GM13977 (cell line): ENCODE measurements around the gene CSMD2.

Experiments
- DNase-seq: peaks from one replicate; pipeline ENCODE4 v3.0.0; 2012; ENCODE audit warnings: low spot score
- in situ Hi-C: fragments of 300-500 bp; cut with MboI; formaldehyde crosslinking; loops from one replicate; pipeline ENCODE4 v1.12.0; 2022; ENCODE audit warnings: low sequenced_read_pairs, low pct_unique_long_range_greater_than_20kb, mixed read lengths, inconsistent platforms; ENCODE audit not compliant: unreplicated experiment
- TF ChIP-seq, protein P1 (sequence below): IDR thresholded peaks from 2 replicates; pipeline ENCODE4 v1.5.1; 2012; ENCODE audit warnings: mild to moderate bottlenecking, control low read depth; ENCODE audit not compliant: insufficient read depth; ENCODE audit errors: extremely low read depth, missing control alignments

The CSMD2 gene

DNA sequence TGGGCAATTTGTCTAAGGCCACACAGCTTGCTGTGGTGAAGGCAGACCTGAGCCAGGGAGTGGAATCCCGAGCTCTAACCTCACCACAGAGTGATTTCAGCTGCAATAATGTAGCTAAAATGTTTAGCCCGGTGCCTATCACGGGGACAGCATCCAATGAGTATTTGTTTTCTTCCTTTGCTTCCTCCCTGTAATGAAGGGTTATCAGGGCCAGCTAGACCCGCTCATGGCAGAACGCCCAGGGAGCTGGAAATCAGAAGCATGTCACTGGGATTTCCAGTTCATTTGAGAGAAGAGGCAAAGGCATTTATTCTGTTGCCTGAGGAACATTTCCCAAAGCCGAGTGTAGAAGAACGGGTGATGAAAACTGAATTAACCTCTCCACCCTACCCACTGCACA is 509.5 kb downstream of the CSMD2 start:
- TF ChIP-seq, protein P1, sequence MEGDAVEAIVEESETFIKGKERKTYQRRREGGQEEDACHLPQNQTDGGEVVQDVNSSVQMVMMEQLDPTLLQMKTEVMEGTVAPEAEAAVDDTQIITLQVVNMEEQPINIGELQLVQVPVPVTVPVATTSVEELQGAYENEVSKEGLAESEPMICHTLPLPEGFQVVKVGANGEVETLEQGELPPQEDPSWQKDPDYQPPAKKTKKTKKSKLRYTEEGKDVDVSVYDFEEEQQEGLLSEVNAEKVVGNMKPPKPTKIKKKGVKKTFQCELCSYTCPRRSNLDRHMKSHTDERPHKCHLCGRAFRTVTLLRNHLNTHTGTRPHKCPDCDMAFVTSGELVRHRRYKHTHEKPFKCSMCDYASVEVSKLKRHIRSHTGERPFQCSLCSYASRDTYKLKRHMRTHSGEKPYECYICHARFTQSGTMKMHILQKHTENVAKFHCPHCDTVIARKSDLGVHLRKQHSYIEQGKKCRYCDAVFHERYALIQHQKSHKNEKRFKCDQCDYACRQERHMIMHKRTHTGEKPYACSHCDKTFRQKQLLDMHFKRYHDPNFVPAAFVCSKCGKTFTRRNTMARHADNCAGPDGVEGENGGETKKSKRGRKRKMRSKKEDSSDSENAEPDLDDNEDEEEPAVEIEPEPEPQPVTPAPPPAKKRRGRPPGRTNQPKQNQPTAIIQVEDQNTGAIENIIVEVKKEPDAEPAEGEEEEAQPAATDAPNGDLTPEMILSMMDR: no peak
- no peak for DNase-seq
- in situ Hi-C loops: no loop called here

DNA sequence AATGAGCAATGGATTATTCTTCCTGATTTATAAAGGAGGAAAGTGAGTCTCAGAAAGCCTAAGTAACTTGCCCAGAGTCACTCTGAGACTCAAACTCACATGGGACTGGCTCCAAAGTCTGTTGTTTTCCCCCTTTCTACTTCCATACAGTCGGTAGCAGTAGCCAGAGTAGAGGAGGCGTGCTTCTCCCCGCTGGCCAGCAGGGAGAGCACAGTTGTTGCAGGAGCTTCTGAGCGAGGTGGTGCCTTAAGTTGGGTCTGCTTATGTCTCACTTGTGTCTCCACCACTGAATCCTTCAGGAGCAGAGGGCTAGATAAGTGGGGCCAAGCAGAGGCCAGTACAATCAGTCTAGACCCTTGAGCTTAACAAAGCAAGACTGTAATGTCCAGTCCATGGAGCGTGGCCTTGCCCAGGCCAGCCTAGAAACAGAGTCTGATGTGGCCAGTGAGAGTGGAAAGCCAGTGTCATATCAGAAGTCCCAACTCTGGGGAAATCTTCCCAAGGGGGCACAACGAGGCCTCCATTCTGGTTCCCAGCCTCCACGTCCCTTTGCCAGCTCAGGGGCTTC is 510.7 kb downstream of the CSMD2 start:
- TF ChIP-seq, protein P1: peak; percentile 33
- in situ Hi-C loops: no loop called here
- DNase-seq: no peak

DNA sequence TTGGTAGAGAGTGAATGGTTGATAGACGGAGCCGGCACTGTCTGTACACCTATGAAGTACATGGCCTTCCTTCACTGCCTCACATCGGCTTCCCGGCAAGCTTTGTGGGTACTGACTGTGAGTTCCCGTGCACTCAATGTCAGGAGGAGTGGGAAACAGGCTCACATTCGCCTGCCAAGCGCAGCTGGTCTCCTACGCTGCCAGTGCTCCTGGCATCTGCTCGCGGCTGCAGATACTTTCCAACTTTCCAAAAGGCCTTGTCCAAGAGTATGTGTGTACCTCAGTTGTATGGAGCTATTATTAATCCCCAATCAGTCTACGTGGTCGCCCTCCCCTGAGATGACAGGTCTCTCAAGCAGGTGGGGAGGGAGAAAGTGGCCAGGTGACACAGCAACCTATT is 511.8 kb downstream of the CSMD2 start:
- TF ChIP-seq, protein P1: no peak
- in situ Hi-C loops: no loop called here
- DNase-seq: no peak

DNA sequence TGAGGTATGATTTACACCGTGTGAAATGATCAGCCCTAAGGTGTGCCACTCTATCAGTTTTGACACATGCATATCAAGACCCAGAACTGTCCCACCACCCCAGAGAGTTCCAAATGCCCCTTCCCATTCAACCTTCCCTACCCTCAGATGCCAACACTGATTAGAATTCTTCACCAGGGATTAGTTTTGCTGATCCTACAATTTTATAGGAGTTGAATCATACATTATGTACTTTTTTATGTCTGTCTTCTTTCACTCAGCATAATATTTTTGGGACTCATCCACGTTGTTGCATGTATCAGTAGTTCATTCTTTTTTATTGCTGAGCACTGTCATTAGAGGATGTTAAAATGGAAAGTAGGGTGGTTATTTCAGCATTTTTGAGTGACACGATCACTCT is 514.3 kb downstream of the CSMD2 start:
- in situ Hi-C loops: no loop called here
- TF ChIP-seq, protein P1: no peak
- no peak for DNase-seq

DNA sequence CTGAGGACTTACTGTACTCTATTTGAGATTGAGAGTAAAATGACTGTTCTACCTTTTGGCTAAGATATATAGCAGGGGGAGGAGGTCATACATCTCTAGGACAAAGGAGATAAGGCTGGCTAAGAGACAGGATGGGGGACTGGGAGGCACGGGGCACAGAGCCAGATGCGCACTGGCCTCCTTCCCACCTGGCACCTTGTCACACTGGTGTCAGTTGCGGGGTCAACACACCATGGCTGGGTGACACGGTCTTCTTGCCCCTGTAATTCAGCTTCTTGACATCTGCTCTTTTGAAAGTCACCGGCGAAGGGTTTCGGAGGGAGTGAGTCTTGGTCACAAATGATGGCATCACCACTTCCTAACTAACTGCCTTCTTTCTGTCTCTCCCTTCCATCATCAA is 515.3 kb downstream of the CSMD2 start:
- TF ChIP-seq, protein P1: no peak
- no peak for DNase-seq
- in situ Hi-C loops: no loop called here

DNA sequence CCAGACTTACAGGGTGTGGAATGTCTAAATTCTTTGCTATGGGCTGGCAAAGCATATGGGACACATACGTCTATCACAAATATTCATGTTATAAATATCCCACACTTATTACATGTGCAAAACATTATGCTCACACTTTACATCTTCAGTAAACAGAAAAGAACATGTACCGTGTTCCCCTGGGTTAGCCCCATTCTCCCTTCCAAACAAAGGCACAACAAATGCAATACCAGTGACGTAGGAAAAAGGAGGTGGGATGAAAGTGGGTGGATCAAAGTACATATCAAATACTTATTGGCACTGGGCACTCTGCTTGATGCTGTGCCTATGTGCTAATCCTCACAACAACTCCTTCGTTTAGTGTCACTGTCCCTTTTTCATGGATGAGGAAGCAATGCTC is 521.8 kb downstream of the CSMD2 start:
- TF ChIP-seq, protein P1: no peak
- in situ Hi-C loops: no loop called here
- no peak for DNase-seq

DNA sequence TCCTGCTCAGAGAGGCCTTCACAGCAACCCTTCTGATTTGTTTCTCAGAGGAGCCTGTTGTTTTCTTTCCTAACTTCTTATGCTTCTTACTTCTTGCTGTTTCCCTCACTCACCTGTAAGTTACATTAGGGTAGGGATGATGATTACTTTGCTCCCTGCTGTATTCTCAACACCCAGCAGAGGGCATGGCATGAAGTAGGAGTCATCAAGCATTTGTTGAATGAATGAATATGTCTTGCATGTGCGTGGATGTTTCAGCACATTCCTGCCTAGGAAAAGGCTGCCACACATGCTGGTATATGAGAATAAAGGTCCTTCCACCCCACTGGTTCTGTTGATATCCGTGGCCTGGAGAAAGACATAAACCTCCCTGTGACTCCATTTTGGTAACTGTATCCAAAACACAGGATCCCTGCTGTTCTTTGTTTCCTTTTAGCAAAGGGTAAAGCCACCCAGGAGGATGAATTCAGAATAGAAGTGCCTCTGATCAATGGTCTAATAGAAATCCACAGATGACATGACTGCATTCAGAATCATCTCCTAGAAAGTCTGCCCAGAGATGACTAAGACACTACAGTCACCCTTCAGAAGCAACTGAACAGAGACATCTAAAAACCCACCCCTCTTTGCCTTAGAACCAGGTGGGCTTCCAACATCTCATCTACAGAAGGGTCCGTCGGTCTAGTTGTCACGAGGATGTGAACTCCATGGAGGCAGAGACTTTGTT is 523.8 kb downstream of the CSMD2 start:
- no peak for DNase-seq
- in situ Hi-C loops: no loop called here
- TF ChIP-seq, protein P1: peak; percentile 47
